ENCODE data around the gene TOMM22.

Gene TOMM22

GRCh38 chr22:38694049-38694448 lies 12.3 kb downstream of the TOMM22 start:
- TF ChIP-seq, protein P1, sequence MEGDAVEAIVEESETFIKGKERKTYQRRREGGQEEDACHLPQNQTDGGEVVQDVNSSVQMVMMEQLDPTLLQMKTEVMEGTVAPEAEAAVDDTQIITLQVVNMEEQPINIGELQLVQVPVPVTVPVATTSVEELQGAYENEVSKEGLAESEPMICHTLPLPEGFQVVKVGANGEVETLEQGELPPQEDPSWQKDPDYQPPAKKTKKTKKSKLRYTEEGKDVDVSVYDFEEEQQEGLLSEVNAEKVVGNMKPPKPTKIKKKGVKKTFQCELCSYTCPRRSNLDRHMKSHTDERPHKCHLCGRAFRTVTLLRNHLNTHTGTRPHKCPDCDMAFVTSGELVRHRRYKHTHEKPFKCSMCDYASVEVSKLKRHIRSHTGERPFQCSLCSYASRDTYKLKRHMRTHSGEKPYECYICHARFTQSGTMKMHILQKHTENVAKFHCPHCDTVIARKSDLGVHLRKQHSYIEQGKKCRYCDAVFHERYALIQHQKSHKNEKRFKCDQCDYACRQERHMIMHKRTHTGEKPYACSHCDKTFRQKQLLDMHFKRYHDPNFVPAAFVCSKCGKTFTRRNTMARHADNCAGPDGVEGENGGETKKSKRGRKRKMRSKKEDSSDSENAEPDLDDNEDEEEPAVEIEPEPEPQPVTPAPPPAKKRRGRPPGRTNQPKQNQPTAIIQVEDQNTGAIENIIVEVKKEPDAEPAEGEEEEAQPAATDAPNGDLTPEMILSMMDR (IDR thresholded peaks at IDR 0.05; ENCODE audit: extremely low read depth, insufficient read depth, missing control alignments): no peak
- in situ Hi-C loops (cut with MboI; ENCODE audit: low pct_unique_long_range_greater_than_20kb, low sequenced_read_pairs, unreplicated experiment): no loop called here
- no peak for DNase-seq (ENCODE audit: low spot score)

GRCh38 chr22:38694940-38695339 lies 13.2 kb downstream of the TOMM22 start:
- in situ Hi-C loops (cut with MboI; ENCODE audit: low pct_unique_long_range_greater_than_20kb, low sequenced_read_pairs, unreplicated experiment): no loop called here
- no peak for DNase-seq (ENCODE audit: low spot score)
- TF ChIP-seq, protein P1 (IDR thresholded peaks at IDR 0.05; ENCODE audit: extremely low read depth, insufficient read depth, missing control alignments): no peak

- no peak for DNase-seq (ENCODE audit: low spot score)
Measured at GRCh38 chr22:38696606-38697424, 15.1 kb downstream of the TOMM22 start.

GRCh38 chr22:38697425-38698089 lies 15.8 kb downstream of the TOMM22 start:
- in situ Hi-C loops (cut with MboI; ENCODE audit: low pct_unique_long_range_greater_than_20kb, low sequenced_read_pairs, unreplicated experiment): no loop called here
- no peak for DNase-seq (ENCODE audit: low spot score)
- TF ChIP-seq, protein P1 (IDR thresholded peaks at IDR 0.05; ENCODE audit: extremely low read depth, insufficient read depth, missing control alignments): no peak

More at GRCh38 chr22:38696606-38697424, 15.1 kb downstream of the TOMM22 start:
- in situ Hi-C loops (cut with MboI; ENCODE audit: low pct_unique_long_range_greater_than_20kb, low sequenced_read_pairs, unreplicated experiment): no loop called here
- TF ChIP-seq, protein P1 (IDR thresholded peaks at IDR 0.05; ENCODE audit: extremely low read depth, insufficient read depth, missing control alignments): no peak

GRCh38 chr22:38698407-38699094 lies 16.8 kb downstream of the TOMM22 start:
- TF ChIP-seq, protein P1 (IDR thresholded peaks at IDR 0.05; ENCODE audit: extremely low read depth, insufficient read depth, missing control alignments): no peak
- in situ Hi-C loops (cut with MboI; ENCODE audit: low pct_unique_long_range_greater_than_20kb, low sequenced_read_pairs, unreplicated experiment): no loop called here
- no peak for DNase-seq (ENCODE audit: low spot score)

GRCh38 chr22:38699143-38699542 lies 17.4 kb downstream of the TOMM22 start:
- in situ Hi-C loops (cut with MboI; ENCODE audit: low pct_unique_long_range_greater_than_20kb, low sequenced_read_pairs, unreplicated experiment): no loop called here
- TF ChIP-seq, protein P1 (IDR thresholded peaks at IDR 0.05; ENCODE audit: extremely low read depth, insufficient read depth, missing control alignments): no peak
- no peak for DNase-seq (ENCODE audit: low spot score)

Data from GM13977 (cell line).